Common myeloid progenitor, CD34-positive (primary cell): Measurements from ENCODE around the gene ENO4.

Experiments
- CTCF ChIA-PET: fragments of 350-600 bp; sonication (Branson Sonifier 250); formaldehyde crosslinking; loops from one replicate; lab custom pipeline; 2021; ENCODE audit warnings: antibody characterized with exemption; lab: Charles Lee
- POLR2A ChIA-PET: fragments of 350-600 bp; sonication (Branson Sonifier 250); formaldehyde crosslinking; loops from one replicate; lab custom pipeline; 2021; ENCODE audit warnings: antibody characterized with exemption; lab: Charles Lee
- DNase-seq, 3 donors: peaks; one replicate each; pipeline versions ENCODE4 v3.0.0 to v3.0.0-alpha.2; 2013
- H3K27ac ChIP-seq, 2 experiments: 1 replicate in 1 of 2; 2 replicates in 1 of 2; pipeline ENCODE4 v1.7.0; 2013; ENCODE audit warnings: inconsistent platforms in 2 of 2, low read length in 2 of 2, mild to moderate bottlenecking in 2 of 2, low read depth in 1 of 2, moderate library complexity in 1 of 2; ENCODE audit not compliant: severe bottlenecking in 2 of 2, insufficient read depth in 1 of 2, poor library complexity in 1 of 2
- H3K27me3 ChIP-seq, 5 experiments: replicated peaks in 2 of 5; 1 replicate in 3 of 5; 2 replicates in 2 of 5; pipeline versions ENCODE4 v1.6.1 to v1.7.0; 2013; ENCODE audit warnings: low read length in 4 of 5, mild to moderate bottlenecking in 2 of 5, moderate library complexity in 2 of 5, inconsistent platforms in 1 of 5; ENCODE audit not compliant: insufficient read depth in 5 of 5, control insufficient read depth in 4 of 5
- H3K36me3 ChIP-seq, 4 experiments: 1 replicate in 2 of 4; 2 replicates in 2 of 4; pipeline versions ENCODE4 v1.6.1 to v1.7.0; 2013; ENCODE audit warnings: low read length in 3 of 4, control low read depth in 1 of 4, mild to moderate bottlenecking in 1 of 4; ENCODE audit not compliant: control insufficient read depth in 4 of 4, insufficient read depth in 4 of 4
- H3K4me1 ChIP-seq, 4 experiments: 1 replicate in 3 of 4; 2 replicates in 1 of 4; pipeline versions ENCODE4 v1.6.1 to v1.7.1; 2013; ENCODE audit warnings: low read length in 3 of 4, mild to moderate bottlenecking in 3 of 4, control low read depth in 1 of 4, inconsistent platforms in 1 of 4, moderate library complexity in 1 of 4; ENCODE audit not compliant: control insufficient read depth in 4 of 4, insufficient read depth in 4 of 4; ENCODE audit errors: control extremely low read depth in 1 of 4
- H3K4me3 ChIP-seq, 7 experiments: 1 replicate in 4 of 7; 2 replicates in 3 of 7; pipeline versions ENCODE4 v1.5.1 to v1.7.0; 2013; ENCODE audit warnings: mild to moderate bottlenecking in 7 of 7, low read length in 6 of 7, moderate library complexity in 6 of 7, inconsistent platforms in 2 of 7, low read depth in 2 of 7, control low read depth in 1 of 7; ENCODE audit not compliant: insufficient read depth in 4 of 7, control insufficient read depth in 1 of 7; ENCODE audit errors: extremely low read depth in 1 of 7
- H3K9me3 ChIP-seq, 5 experiments: 1 replicate in 4 of 5; 2 replicates in 1 of 5; pipeline versions ENCODE4 v1.6.1 to v1.7.1; 2013; ENCODE audit warnings: low read length in 4 of 5, mild to moderate bottlenecking in 2 of 5, inconsistent platforms in 1 of 5, low read depth in 1 of 5, moderate library complexity in 1 of 5; ENCODE audit not compliant: control insufficient read depth in 4 of 5, insufficient read depth in 2 of 5; ENCODE audit errors: control extremely low read depth in 1 of 5
- WGBS: methylation state at CpG from one replicate; pipeline ENCODE4 v1.1.5; 2013; ENCODE audit not compliant: insufficient coverage; 5-methylcytosine and 5-hydroxymethylcytosine counted together

Gene ENO4

DNA sequence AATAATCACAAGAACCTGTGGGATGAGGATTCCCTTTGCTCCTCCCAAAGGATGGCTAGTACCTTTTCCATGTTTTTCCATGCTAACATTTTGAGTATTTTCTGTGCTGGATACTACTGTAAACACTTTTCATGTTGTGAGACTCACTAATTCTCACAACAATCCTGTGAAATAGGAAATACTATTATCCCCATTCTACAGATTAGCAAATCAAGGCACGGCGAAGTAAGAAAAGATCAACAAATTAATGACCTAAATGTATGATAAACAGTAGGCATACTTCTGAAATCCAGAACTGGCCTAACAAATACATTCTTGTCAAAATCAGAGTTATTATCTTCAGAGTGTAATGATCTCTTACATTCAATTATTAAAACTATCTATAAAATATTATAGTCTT is 69.3 kb downstream of the ENO4 start:
- Histone ChIP-seq H3K4me3 (no peak overlapping the region), H3K9me3 (no peaks in the 10 kb centered on the region), H3K27ac (no peak overlapping the region), H3K36me3 (no peaks in the 10 kb centered on the region), H3K4me1 (peaks cover 0 to 2% (median 2%) of the 10 kb centered on the region in 4 experiments), H3K27me3 (no peaks in the 10 kb centered on the region)
- ChIA-PET CTCF (no interaction called here), POLR2A (no interaction called here)
- WGBS, result no CpG with 5 or more reads among the region's 2 CpGs
- DNase-seq, result no peak

DNA sequence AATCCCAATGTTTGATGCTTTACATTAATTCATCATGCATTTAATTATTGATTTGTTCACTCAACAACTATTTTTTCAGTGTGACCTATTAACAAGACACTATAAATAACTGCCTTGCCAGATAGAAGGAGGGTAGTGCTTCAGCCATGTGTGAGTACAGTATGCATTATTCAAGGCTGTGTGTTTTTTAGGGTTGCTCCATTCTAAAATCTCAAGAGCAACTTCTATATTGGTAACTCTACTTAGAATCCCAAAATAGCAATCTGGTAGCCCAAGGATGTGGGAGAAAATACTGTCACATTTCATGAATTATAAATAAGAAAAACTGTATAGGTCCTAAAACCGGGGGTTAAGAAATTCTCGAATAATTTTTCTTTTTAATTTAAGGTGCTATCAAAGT is 69.9 kb downstream of the ENO4 start:
- Histone ChIP-seq H3K27me3 (no peaks in the 10 kb centered on the region), H3K9me3 (no peaks in the 10 kb centered on the region), H3K4me1 (peaks cover 0 to 2% (median 2%) of the 10 kb centered on the region in 4 experiments), H3K36me3 (no peaks in the 10 kb centered on the region), H3K27ac (no peak overlapping the region), H3K4me3 (no peak overlapping the region)
- WGBS, result no CpG with 5 or more reads among the region's 2 CpGs
- CTCF ChIA-PET, result no interaction called here
- DNase-seq, result no peak
- POLR2A ChIA-PET, result no interaction called here

GRCh38 chr10:116919706-116920105 is 70.4 kb downstream of the ENO4 start:
- POLR2A ChIA-PET, result no interaction called here
- CTCF ChIA-PET, result no interaction called here
- DNase-seq, result no peak
- no peak overlapping the region for H3K4me3 ChIP-seq
- WGBS, result 100% methylated on average over 1 of the region's 2 CpGs
- H3K36me3 ChIP-seq, result no peaks in the 10 kb centered on the region
- H3K27ac ChIP-seq, result no peak overlapping the region
- H3K4me1 ChIP-seq, result peaks cover 0 to 2% (median 0%) of the 10 kb centered on the region in 4 experiments
- no peaks in the 10 kb centered on the region for H3K9me3 ChIP-seq
- H3K27me3 ChIP-seq, result no peaks in the 10 kb centered on the region

DNA sequence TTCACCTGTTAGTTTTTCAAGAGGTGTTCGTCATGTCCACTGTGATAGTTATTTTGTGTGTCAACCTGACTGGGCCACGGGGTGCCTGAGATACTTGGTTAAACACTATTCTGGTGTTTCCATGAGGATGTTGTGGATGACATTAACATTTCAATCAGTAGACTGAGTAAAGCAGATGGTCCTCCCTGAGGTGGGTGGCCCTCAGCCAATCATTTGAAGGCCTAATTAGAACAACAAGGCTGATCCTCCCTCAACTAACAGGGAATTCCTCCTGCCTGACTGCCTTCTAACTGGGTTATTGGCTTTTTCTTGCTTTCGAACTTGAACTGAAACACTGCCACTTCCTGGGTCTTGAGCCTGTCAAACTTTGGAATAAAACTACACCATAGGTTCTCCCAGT is 75.8 kb downstream of the ENO4 start:
- WGBS, result 100% methylated on average over 3 of the region's 3 CpGs
- Histone ChIP-seq H3K36me3 (no peaks in the 10 kb centered on the region), H3K4me1 (no peaks in the 10 kb centered on the region), H3K4me3 (no peak overlapping the region), H3K9me3 (no peaks in the 10 kb centered on the region), H3K27ac (no peak overlapping the region), H3K27me3 (no peaks in the 10 kb centered on the region)
- ChIA-PET CTCF (no interaction called here), POLR2A (no interaction called here)
- DNase-seq, result no peak

DNA sequence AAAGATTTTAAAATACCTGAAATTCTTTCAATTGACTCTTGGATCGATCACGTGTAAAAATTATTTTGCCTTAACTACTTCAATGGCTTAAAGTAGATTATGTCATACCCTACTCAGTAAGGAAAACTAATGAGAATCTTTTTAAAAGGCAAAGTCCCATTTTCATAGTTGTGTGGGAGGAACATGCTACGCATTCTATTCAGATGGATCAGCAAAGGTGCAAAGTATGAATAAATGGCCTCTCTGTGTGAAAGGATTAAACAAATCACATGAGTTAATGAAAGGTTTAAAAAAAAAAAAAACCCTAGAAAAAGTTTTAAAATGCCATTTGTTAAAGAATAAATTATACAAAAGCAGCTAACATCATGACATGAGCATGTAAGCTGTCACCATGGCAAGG is 77.1 kb downstream of the ENO4 start:
- Histone ChIP-seq H3K27me3 (no peaks in the 10 kb centered on the region), H3K4me3 (no peak overlapping the region), H3K9me3 (no peaks in the 10 kb centered on the region), H3K36me3 (no peaks in the 10 kb centered on the region), H3K4me1 (no peaks in the 10 kb centered on the region), H3K27ac (no peak overlapping the region)
- 86% methylated on average over 1 of the region's 3 CpGs for WGBS
- ChIA-PET POLR2A (no interaction called here), CTCF (interaction anchor here (1.5 kb wide), 1 partner anchor 13 kb away, joined by 3 read pairs; no protein-coding TSS in a partner anchor)
- DNase-seq, result no peak

DNA sequence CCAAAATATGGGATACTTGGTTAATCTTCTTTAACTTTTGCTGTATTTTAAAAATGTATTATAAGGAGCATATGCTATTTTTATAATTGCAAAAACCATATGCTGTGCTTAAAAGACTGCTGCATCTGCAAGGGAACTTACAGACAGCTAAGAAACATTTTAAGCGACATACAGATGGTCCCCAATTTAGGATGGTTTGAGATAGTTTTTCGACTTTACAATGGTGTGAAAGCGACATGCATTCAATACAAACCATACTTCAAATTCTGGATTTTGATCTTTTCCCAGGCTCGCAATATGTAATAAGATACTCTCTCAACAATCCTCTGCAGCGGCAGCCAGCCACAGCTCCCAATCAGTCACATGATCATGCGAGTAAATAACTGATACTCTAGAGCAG is 82.5 kb downstream of the ENO4 start:
- 98% methylated on average over 5 of the region's 6 CpGs for whole genome bisulfite sequencing
- no peaks in the 10 kb centered on the region for H3K36me3 ChIP-seq
- H3K27me3 ChIP-seq, result no peaks in the 10 kb centered on the region
- ChIA-PET POLR2A (interaction anchor here (0.6 kb wide), 1 partner anchor 10 kb away, joined by 3 read pairs; no protein-coding TSS in a partner anchor), CTCF (no interaction called here)
- no peak for DNase-seq
- no peaks in the 10 kb centered on the region for H3K9me3 ChIP-seq
- H3K4me1 ChIP-seq, result no peaks in the 10 kb centered on the region
- no peak overlapping the region for H3K4me3 ChIP-seq
- no peak overlapping the region for H3K27ac ChIP-seq
